Neural progenitor cell (in vitro differentiated cells): Measurements from ENCODE around the gene TRUB1. TPM values are rescaled to one million over a fixed set of nuclear protein-coding genes. Genes with fewer than 3 reads are reported as not detected.

Source experiments
- DNase-seq: peaks from one replicate; pipeline ENCODE4 v3.0.0-alpha.2; 2016; ENCODE audit warnings: low spot score
- H2AFZ ChIP-seq: fragments of 200-600 bp; sonication (generic); replicated peaks from 2 replicates; pipeline ENCODE4 v1.6.1; 2016; ENCODE audit warnings: antibody characterized with exemption
- H3F3A ChIP-seq: fragments of 200-600 bp; sonication (generic); 2 replicates; pipeline ENCODE4 v1.6.1; 2016; ENCODE audit warnings: antibody characterized with exemption, low read depth
- H3K27ac ChIP-seq: fragments of 200-600 bp; sonication (generic); 2 replicates; pipeline ENCODE4 v1.5.1; 2016; ENCODE audit warnings: mild to moderate bottlenecking
- H3K27me3 ChIP-seq: fragments of 200-600 bp; sonication (generic); 2 replicates; pipeline ENCODE4 v1.6.1; 2016; ENCODE audit warnings: mild to moderate bottlenecking, moderate library complexity
- H3K36me3 ChIP-seq: fragments of 200-600 bp; sonication (generic); 2 replicates; pipeline ENCODE4 v1.5.1; 2016
- H3K4me1 ChIP-seq: fragments of 200-600 bp; sonication (generic); 2 replicates; pipeline ENCODE4 v1.6.1; 2016; ENCODE audit warnings: mixed run types
- H3K4me2 ChIP-seq: fragments of 200-600 bp; sonication (generic); 2 replicates; pipeline ENCODE4 v1.6.1; 2016
- H3K4me3 ChIP-seq: fragments of 200-600 bp; sonication (generic); 2 replicates; pipeline ENCODE4 v1.5.1; 2016
- H3K79me2 ChIP-seq: fragments of 200-600 bp; sonication (generic); 2 replicates; pipeline ENCODE4 v1.6.1; 2016; ENCODE audit warnings: low read depth
- H3K9ac ChIP-seq: fragments of 200-600 bp; sonication (generic); 2 replicates; pipeline ENCODE4 v1.6.1; 2016
- H3K9me3 ChIP-seq: fragments of 200-600 bp; sonication (generic); 2 replicates; pipeline ENCODE4 v1.5.1; 2016; ENCODE audit warnings: low read depth
- H4K20me1 ChIP-seq: fragments of 200-600 bp; sonication (generic); 2 replicates; pipeline ENCODE4 v1.6.1; 2016; ENCODE audit warnings: low read depth
- H3K27ac Mint-ChIP-seq: 3 replicates; pipeline ENCODE4 v1.8.0; 2021; ENCODE audit warnings: mixed read lengths
- H3K27me3 Mint-ChIP-seq: 2 replicates; pipeline ENCODE4 v1.8.0; 2022; ENCODE audit warnings: low read depth, mild to moderate bottlenecking, inconsistent platforms, moderate library complexity, mixed read lengths; ENCODE audit not compliant: insufficient read depth
- H3K36me3 Mint-ChIP-seq: 3 replicates; pipeline ENCODE4 v1.8.0; 2021; ENCODE audit warnings: mixed read lengths
- H3K4me1 Mint-ChIP-seq: 3 replicates; pipeline ENCODE4 v1.8.0; 2021; ENCODE audit warnings: mixed read lengths
- H3K4me3 Mint-ChIP-seq: 3 replicates; pipeline ENCODE4 v1.8.0; 2021; ENCODE audit warnings: mild to moderate bottlenecking, moderate library complexity, mixed read lengths
- H3K9me3 Mint-ChIP-seq: 3 replicates; pipeline ENCODE4 v1.8.0; 2020; ENCODE audit warnings: mixed read lengths
- CTCF ChIP-seq: fragments of 200-600 bp; sonication (generic); IDR thresholded peaks from 2 replicates; pipeline ENCODE4 v1.5.1; 2017; ENCODE audit warnings: antibody characterized with exemption, mild to moderate bottlenecking
- EZH2 ChIP-seq: fragments of 200-600 bp; sonication (generic); IDR thresholded peaks from 2 replicates; pipeline ENCODE4 v1.6.1; 2017; ENCODE audit warnings: antibody characterized with exemption, mild to moderate bottlenecking, moderate library complexity
- EZH2phosphoT487 ChIP-seq: fragments of 200-600 bp; sonication (generic); IDR thresholded peaks from 2 replicates; pipeline ENCODE4 v1.6.1; 2017; ENCODE audit warnings: antibody characterized with exemption
- total RNA-seq: library from RNA; depleted of rRNA; stranded (reverse); fragments of >200 nt; gene quantifications from 2 replicates; pipeline ENCODE4 v1.2.3, GENCODE V29; 2015; ENCODE audit warnings: low replicate concordance

The TRUB1 gene
- total RNA-seq, 1 donor from 2014 or later, result 41.9 TPM

- Histone ChIP-seq H3K4me3 (peak overlapping the region; percentile 16), H3K36me3 (peaks cover 4% of the 10 kb centered on the region), H3K27me3 (no peaks in the 10 kb centered on the region), H3K27ac (peak overlapping the region; percentile 66), H2AFZ (no peak overlapping the region), H3K4me1 (peaks cover 51% of the 10 kb centered on the region), H3K9me3 (no peaks in the 10 kb centered on the region), H3K4me2 (peak overlapping the region; percentile 64), H3K79me2 (peaks cover 38% of the 10 kb centered on the region), H3F3A (peaks cover 16% of the 10 kb centered on the region), H4K20me1 (peaks cover 7% of the 10 kb centered on the region), H3K9ac (no peak overlapping the region)
- TF ChIP-seq CTCF (no peak), EZH2phosphoT487 (no peak), EZH2 (no peak)
- Mint-ChIP-seq H3K9me3 (no peaks in the 10 kb centered on the region), H3K4me1 (peaks cover 38% of the 10 kb centered on the region), H3K36me3 (peaks cover 2% of the 10 kb centered on the region), H3K27ac (peak overlapping the region; percentile 39), H3K4me3 (no peak overlapping the region), H3K27me3 (no peaks in the 10 kb centered on the region)
- peak; percentile 25 for DNase-seq
Observed at GRCh38 chr10:114973306-114973705, 35.3 kb downstream of the TRUB1 start.

- Histone ChIP-seq H3K4me3 (no peak overlapping the region), H3K4me2 (peak overlapping the region; percentile 64), H3K36me3 (peaks cover 4% of the 10 kb centered on the region), H3F3A (peaks cover 16% of the 10 kb centered on the region), H3K79me2 (peaks cover 31% of the 10 kb centered on the region), H3K27me3 (no peaks in the 10 kb centered on the region), H4K20me1 (peaks cover 5% of the 10 kb centered on the region), H3K9me3 (no peaks in the 10 kb centered on the region), H3K27ac (peak overlapping the region; percentile 66), H2AFZ (no peak overlapping the region), H3K4me1 (peaks cover 51% of the 10 kb centered on the region), H3K9ac (no peak overlapping the region)
- Mint-ChIP-seq H3K4me1 (peaks cover 35% of the 10 kb centered on the region), H3K27ac (no peak overlapping the region), H3K36me3 (peaks cover 2% of the 10 kb centered on the region), H3K27me3 (no peaks in the 10 kb centered on the region), H3K4me3 (no peak overlapping the region), H3K9me3 (no peaks in the 10 kb centered on the region)
- no peak for DNase-seq
- TF ChIP-seq EZH2, result no peak
- no peak for TF ChIP-seq CTCF
- TF ChIP-seq EZH2phosphoT487, result no peak
Observed at GRCh38 chr10:114973997-114974396, 36.0 kb downstream of the TRUB1 start.

- DNase-seq, result no peak
- Histone ChIP-seq H3K27me3 (no peaks in the 10 kb centered on the region), H3K9me3 (no peaks in the 10 kb centered on the region), H3F3A (peaks cover 16% of the 10 kb centered on the region), H3K36me3 (peaks cover 4% of the 10 kb centered on the region), H4K20me1 (peaks cover 5% of the 10 kb centered on the region), H3K9ac (no peak overlapping the region), H3K4me3 (no peak overlapping the region), H3K79me2 (peaks cover 25% of the 10 kb centered on the region), H3K4me2 (peak overlapping the region; percentile 64), H3K4me1 (peaks cover 48% of the 10 kb centered on the region), H3K27ac (peak overlapping the region; percentile 66), H2AFZ (no peak overlapping the region)
- Mint-ChIP-seq H3K27ac (peak overlapping the region; percentile 83), H3K9me3 (no peaks in the 10 kb centered on the region), H3K27me3 (no peaks in the 10 kb centered on the region), H3K4me1 (peaks cover 33% of the 10 kb centered on the region), H3K4me3 (no peak overlapping the region), H3K36me3 (peaks cover 2% of the 10 kb centered on the region)
- TF ChIP-seq CTCF, result no peak
- TF ChIP-seq EZH2phosphoT487, result no peak
- no peak for TF ChIP-seq EZH2
Observed at GRCh38 chr10:114974625-114975024, 36.6 kb downstream of the TRUB1 start.
